OCI-LY3 (cell line): Measurements from ENCODE around the gene SULT1C3.

ENCODE experiments used
- H2AFZ ChIP-seq: fragments of 200-600, 300-600 bp; shearing (Covaris generic); 2 replicates; pipeline ENCODE4 v1.6.0; 2014; ENCODE audit warnings: antibody characterized with exemption, low read depth, low read length
- H3K27ac ChIP-seq: fragments of 200-600, 300-600 bp; sonication (generic); 2 replicates; pipeline ENCODE4 v1.5.1; 2014; ENCODE audit warnings: mild to moderate bottlenecking, low read length, moderate library complexity, mixed read lengths
- H3K27me3 ChIP-seq: fragments of 200-600, 300-600 bp; sonication (generic); 2 replicates; pipeline ENCODE4 v1.6.1; 2014; ENCODE audit warnings: low read depth, low read length, mixed read lengths
- H3K36me3 ChIP-seq: fragments of 200-600, 300-600 bp; sonication (generic); replicated peaks from 2 replicates; pipeline ENCODE3; 2014; ENCODE audit warnings: low read depth, low read length, mixed read lengths
- H3K4me1 ChIP-seq: fragments of 300-600, 200-600 bp; sonication (generic); 2 replicates; pipeline ENCODE4 v1.6.1; 2014; ENCODE audit warnings: low read length, mixed read lengths
- H3K4me2 ChIP-seq: fragments of 200-600, 300-600 bp; sonication (generic); 2 replicates; pipeline ENCODE4 v1.6.1; 2014; ENCODE audit warnings: low read length, mixed read lengths
- H3K4me3 ChIP-seq: fragments of 300-600, 200-600 bp; sonication (generic); 2 replicates; pipeline ENCODE4 v1.5.1; 2014; ENCODE audit warnings: antibody characterized with exemption, mild to moderate bottlenecking, low read length, moderate library complexity
- H3K79me2 ChIP-seq: fragments of 300-600, 200-600 bp; shearing (Covaris generic); 2 replicates; pipeline ENCODE4 v1.6.1; 2014; ENCODE audit warnings: mild to moderate bottlenecking, low read length, mixed read lengths
- H3K9ac ChIP-seq: fragments of 300-600, 200-600 bp; shearing (Covaris generic); 2 replicates; pipeline ENCODE4 v1.6.0; 2014; ENCODE audit warnings: mild to moderate bottlenecking, low read length, moderate library complexity
- H3K9me3 ChIP-seq: fragments of 200-600, 300-600 bp; shearing (Covaris generic); 2 replicates; pipeline ENCODE4 v1.6.1; 2014; ENCODE audit warnings: low read length, mixed read lengths; ENCODE audit not compliant: insufficient read depth
- H4K20me1 ChIP-seq: fragments of 200-600, 300-600 bp; sonication (generic); 2 replicates; pipeline ENCODE4 v1.6.1; 2016; ENCODE audit warnings: low read length, mixed read lengths; ENCODE audit not compliant: insufficient read depth
- EZH2phosphoT487 ChIP-seq: fragments of 200-600 bp; shearing (Covaris generic); IDR thresholded peaks from 2 replicates; pipeline ENCODE4 v1.6.1; 2018; ENCODE audit warnings: antibody characterized with exemption, mixed run types, low read depth
- TF ChIP-seq, protein P1 (sequence below): fragments of 200-600, 300-600 bp; sonication (generic); IDR thresholded peaks from 2 replicates; pipeline ENCODE4 v1.5.1; 2014; ENCODE audit warnings: antibody characterized with exemption, low read length, low read depth

The SULT1C3 gene

DNA sequence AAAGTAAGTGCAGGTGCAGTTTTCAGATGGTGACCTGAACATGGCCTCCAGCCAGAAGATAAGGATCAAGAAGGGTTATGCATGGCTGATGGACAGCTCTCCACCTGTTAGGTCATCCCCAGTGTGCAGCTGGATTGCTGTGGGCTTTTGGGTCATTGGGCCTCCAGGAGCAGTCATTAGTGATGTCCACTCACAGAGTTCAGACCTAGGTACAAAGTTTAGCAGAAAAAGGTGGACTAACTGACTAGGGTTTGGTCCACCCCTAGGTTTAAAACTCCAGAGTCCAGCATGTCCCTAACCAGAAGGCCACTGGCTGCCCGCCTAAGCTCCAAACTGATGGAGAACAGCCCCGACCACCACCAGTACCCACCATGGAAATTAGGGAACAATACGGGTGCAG is 30.6 kb downstream of the SULT1C3 start:
- no peaks in the 10 kb centered on the region for H3K9me3 ChIP-seq
- H2AFZ ChIP-seq: no peak overlapping the region
- no peak overlapping the region for H3K9ac ChIP-seq
- H4K20me1 ChIP-seq: no peaks in the 10 kb centered on the region
- no peaks in the 10 kb centered on the region for H3K79me2 ChIP-seq
- no peak overlapping the region for H3K27ac ChIP-seq
- no peak overlapping the region for H3K4me2 ChIP-seq
- H3K4me1 ChIP-seq: no peaks in the 10 kb centered on the region
- H3K36me3 ChIP-seq: no peaks in the 10 kb centered on the region
- peaks cover 4% of the 10 kb centered on the region; the same call in 1 of the 2 replicates for H3K27me3 ChIP-seq
- H3K4me3 ChIP-seq: no peak overlapping the region
- TF ChIP-seq, protein P1, sequence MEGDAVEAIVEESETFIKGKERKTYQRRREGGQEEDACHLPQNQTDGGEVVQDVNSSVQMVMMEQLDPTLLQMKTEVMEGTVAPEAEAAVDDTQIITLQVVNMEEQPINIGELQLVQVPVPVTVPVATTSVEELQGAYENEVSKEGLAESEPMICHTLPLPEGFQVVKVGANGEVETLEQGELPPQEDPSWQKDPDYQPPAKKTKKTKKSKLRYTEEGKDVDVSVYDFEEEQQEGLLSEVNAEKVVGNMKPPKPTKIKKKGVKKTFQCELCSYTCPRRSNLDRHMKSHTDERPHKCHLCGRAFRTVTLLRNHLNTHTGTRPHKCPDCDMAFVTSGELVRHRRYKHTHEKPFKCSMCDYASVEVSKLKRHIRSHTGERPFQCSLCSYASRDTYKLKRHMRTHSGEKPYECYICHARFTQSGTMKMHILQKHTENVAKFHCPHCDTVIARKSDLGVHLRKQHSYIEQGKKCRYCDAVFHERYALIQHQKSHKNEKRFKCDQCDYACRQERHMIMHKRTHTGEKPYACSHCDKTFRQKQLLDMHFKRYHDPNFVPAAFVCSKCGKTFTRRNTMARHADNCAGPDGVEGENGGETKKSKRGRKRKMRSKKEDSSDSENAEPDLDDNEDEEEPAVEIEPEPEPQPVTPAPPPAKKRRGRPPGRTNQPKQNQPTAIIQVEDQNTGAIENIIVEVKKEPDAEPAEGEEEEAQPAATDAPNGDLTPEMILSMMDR: no peak
- no peak for TF ChIP-seq EZH2phosphoT487

DNA sequence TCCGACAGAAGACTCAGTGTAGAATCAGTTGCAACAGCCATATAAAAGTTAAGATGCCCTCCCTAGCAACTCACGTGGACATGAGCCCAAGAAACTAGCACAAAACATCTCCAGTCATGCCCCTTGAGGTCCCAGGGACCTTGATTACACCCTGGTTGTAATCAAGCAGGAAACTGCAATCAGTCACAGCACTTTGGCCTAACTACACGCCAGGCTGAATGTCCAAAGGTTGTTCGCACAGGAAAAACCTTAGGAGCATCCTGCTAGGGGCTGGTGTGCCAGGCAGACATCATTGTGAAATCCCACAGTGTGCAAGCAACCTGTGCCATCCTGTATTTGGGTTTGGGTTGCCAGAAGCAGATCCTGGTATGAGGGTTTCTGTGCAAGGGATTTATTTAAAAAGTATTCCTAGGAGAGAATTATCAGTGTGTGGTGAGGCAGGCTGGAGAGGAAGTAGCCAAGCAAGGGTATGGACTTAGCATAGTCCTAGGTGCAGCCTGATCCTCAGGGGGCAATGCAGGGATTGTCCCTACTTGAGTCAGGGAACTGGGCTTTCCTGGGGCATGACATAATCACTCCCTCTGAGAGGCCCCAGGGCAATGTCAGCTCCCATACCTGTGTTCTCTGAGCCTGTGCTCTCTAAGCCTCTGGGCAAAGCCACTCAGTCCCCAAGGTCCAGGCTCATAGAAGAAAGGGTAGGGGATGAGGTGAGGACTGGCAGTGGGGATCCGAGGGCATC is 31.2 kb downstream of the SULT1C3 start:
- 0 out of 2 replicates have a peak overlapping the region, but pooled peaks have one; percentile 82 for H2AFZ ChIP-seq
- no peaks in the 10 kb centered on the region for H3K36me3 ChIP-seq
- H3K27me3 ChIP-seq: no peaks in the 10 kb centered on the region
- no peaks in the 10 kb centered on the region for H3K4me1 ChIP-seq
- no peaks in the 10 kb centered on the region for H3K79me2 ChIP-seq
- TF ChIP-seq, protein P1: no peak
- TF ChIP-seq EZH2phosphoT487: no peak
- H4K20me1 ChIP-seq: no peaks in the 10 kb centered on the region
- no peak overlapping the region for H3K9ac ChIP-seq
- H3K4me2 ChIP-seq: no peak overlapping the region
- H3K9me3 ChIP-seq: no peaks in the 10 kb centered on the region
- no peak overlapping the region for H3K4me3 ChIP-seq
- H3K27ac ChIP-seq: no peak overlapping the region

DNA sequence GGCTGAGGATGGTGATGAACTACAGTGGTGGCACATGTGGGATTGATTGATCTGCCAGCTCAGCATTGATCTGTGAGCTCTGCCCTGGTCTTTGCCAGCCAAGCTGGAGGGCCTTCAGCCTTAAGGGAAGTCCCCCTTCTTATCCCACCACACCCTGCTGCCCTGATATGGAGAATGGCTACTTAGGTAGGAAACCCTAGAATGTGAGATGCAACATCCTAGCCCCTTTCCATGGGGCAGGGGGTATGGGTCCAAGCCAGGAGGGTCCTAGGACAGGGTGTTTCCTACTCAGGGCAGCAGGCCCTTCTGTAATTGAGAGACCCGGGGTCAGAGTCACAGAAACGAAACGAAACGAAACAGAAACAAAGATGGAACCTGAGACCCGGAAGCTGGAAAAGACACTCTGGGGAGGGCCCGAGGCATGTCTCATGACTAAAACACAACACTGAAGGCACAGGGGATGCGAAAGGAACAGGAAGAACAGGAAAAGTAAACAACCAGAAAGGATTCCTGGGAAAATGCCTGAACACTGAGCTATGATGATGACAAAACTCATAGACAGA is 32.0 kb downstream of the SULT1C3 start:
- TF ChIP-seq, protein P1: no peak
- no peak for TF ChIP-seq EZH2phosphoT487
- H3K9ac ChIP-seq: no peak overlapping the region
- no peaks in the 10 kb centered on the region for H3K4me1 ChIP-seq
- H3K27me3 ChIP-seq: no peaks in the 10 kb centered on the region
- no peak overlapping the region for H3K27ac ChIP-seq
- no peaks in the 10 kb centered on the region for H3K79me2 ChIP-seq
- peak overlapping the region; percentile 63 for H3K4me3 ChIP-seq
- no peaks in the 10 kb centered on the region for H3K9me3 ChIP-seq
- H3K36me3 ChIP-seq: no peaks in the 10 kb centered on the region
- H2AFZ ChIP-seq: peak overlapping the region; percentile 82
- peak overlapping the region; percentile 53 for H3K4me2 ChIP-seq
- no peaks in the 10 kb centered on the region for H4K20me1 ChIP-seq

GRCh38 chr2:108278631-108279030 is 38.9 kb downstream of the SULT1C3 start:
- H3K79me2 ChIP-seq: no peaks in the 10 kb centered on the region
- no peak overlapping the region for H3K27ac ChIP-seq
- H3K36me3 ChIP-seq: no peaks in the 10 kb centered on the region
- H3K4me2 ChIP-seq: no peak overlapping the region
- no peaks in the 10 kb centered on the region for H3K9me3 ChIP-seq
- no peaks in the 10 kb centered on the region for H3K27me3 ChIP-seq
- no peaks in the 10 kb centered on the region for H3K4me1 ChIP-seq
- no peak overlapping the region for H2AFZ ChIP-seq
- no peak for TF ChIP-seq EZH2phosphoT487
- TF ChIP-seq, protein P1: no peak
- no peak overlapping the region for H3K4me3 ChIP-seq
- no peak overlapping the region for H3K9ac ChIP-seq
- no peaks in the 10 kb centered on the region for H4K20me1 ChIP-seq
